H9 (cell line): ENCODE results near the gene PLAC8. TPM values are rescaled to one million over a fixed set of nuclear protein-coding genes. Genes with fewer than 3 reads are reported as not detected.

Source experiments
- DNase-seq: peaks from one replicate; pipeline ENCODE4 v3.0.0-alpha.2; 2017
- H2AFZ ChIP-seq: one replicate; pipeline ENCODE4 v1.6.1; 2013; ENCODE audit warnings: mild to moderate bottlenecking, low read length, control low read depth, moderate library complexity
- H2AK5ac ChIP-seq: 2 replicates; pipeline ENCODE4 v1.6.1; 2013; ENCODE audit warnings: low read length, control low read depth, mixed read lengths; ENCODE audit not compliant: insufficient read length
- H2BK120ac ChIP-seq: one replicate; pipeline ENCODE4 v1.6.1; 2013; ENCODE audit warnings: low read depth, mild to moderate bottlenecking, low read length, control low read depth, inconsistent platforms; ENCODE audit not compliant: poor library complexity, severe bottlenecking
- H2BK12ac ChIP-seq: 2 replicates; pipeline ENCODE4 v1.6.1; 2013; ENCODE audit warnings: low read length, control low read depth, mixed read lengths, low read depth; ENCODE audit not compliant: insufficient read length
- H2BK15ac ChIP-seq: 2 replicates; pipeline ENCODE4 v1.6.1; 2013; ENCODE audit warnings: low read depth, low read length, control low read depth
- H2BK20ac ChIP-seq: one replicate; pipeline ENCODE4 v1.6.1; 2013; ENCODE audit warnings: low read depth, mild to moderate bottlenecking, low read length, control low read depth, inconsistent platforms; ENCODE audit not compliant: poor library complexity, severe bottlenecking
- H2BK5ac ChIP-seq: 2 replicates; pipeline ENCODE4 v1.6.1; 2013; ENCODE audit warnings: low read length, control low read depth, mixed read lengths; ENCODE audit not compliant: insufficient read length
- H3K14ac ChIP-seq: 2 replicates; pipeline ENCODE4 v1.6.1; 2013; ENCODE audit warnings: low read length, control low read depth; ENCODE audit not compliant: insufficient read depth
- H3K18ac ChIP-seq: 2 replicates; pipeline ENCODE4 v1.6.1; 2013; ENCODE audit warnings: low read depth, mild to moderate bottlenecking, mixed read lengths, low read length, control low read depth; ENCODE audit not compliant: insufficient read length
- H3K23ac ChIP-seq: 2 replicates; pipeline ENCODE4 v1.6.1; 2013; ENCODE audit warnings: low read length, control low read depth, mixed read lengths, low read depth; ENCODE audit not compliant: insufficient read length
- H3K23me2 ChIP-seq: 2 replicates; pipeline ENCODE4 v1.6.1; 2013; ENCODE audit warnings: low read depth, mild to moderate bottlenecking, mixed read lengths, low read length, control low read depth; ENCODE audit not compliant: insufficient read length, poor library complexity, severe bottlenecking
- H3K27ac ChIP-seq: 2 replicates; pipeline ENCODE4 v1.5.1; 2013; ENCODE audit warnings: low read length, control low read depth, mixed read lengths, low read depth; ENCODE audit not compliant: insufficient read length
- H3K27me3 ChIP-seq: 2 replicates; pipeline ENCODE4 v1.6.1; 2013; ENCODE audit warnings: low read length, control low read depth, inconsistent platforms; ENCODE audit not compliant: insufficient read depth
- H3K4ac ChIP-seq: 2 replicates; pipeline ENCODE4 v1.6.1; 2013; ENCODE audit warnings: low read depth, mild to moderate bottlenecking, control low read depth, inconsistent platforms, low read length, moderate library complexity
- H3K4me1 ChIP-seq: 2 replicates; pipeline ENCODE4 v1.6.1; 2013; ENCODE audit warnings: low read length, control low read depth, inconsistent platforms; ENCODE audit not compliant: insufficient read depth
- H3K4me2 ChIP-seq: 2 replicates; pipeline ENCODE4 v1.6.1; 2013; ENCODE audit warnings: low read length, control low read depth, mixed read lengths; ENCODE audit not compliant: insufficient read length, insufficient read depth
- H3K56ac ChIP-seq: 2 replicates; pipeline ENCODE4 v1.6.1; 2013; ENCODE audit warnings: low read depth, mild to moderate bottlenecking, mixed read lengths, low read length, control low read depth; ENCODE audit not compliant: insufficient read length
- H3K79me1 ChIP-seq: 2 replicates; pipeline ENCODE4 v1.6.1; 2013; ENCODE audit warnings: low read depth, mild to moderate bottlenecking, moderate library complexity, low read length, control low read depth, inconsistent platforms; ENCODE audit not compliant: insufficient read depth, poor library complexity, severe bottlenecking
- H3K79me2 ChIP-seq: 2 replicates; pipeline ENCODE4 v1.6.1; 2013; ENCODE audit warnings: low read length, control low read depth, inconsistent platforms; ENCODE audit not compliant: insufficient read depth
- H3K9ac ChIP-seq: 2 replicates; pipeline ENCODE4 v1.6.1; 2013; ENCODE audit warnings: low read length, control low read depth, mixed read lengths; ENCODE audit not compliant: insufficient read length; ENCODE audit errors: extremely low read depth
- H3K9me3 ChIP-seq: one replicate; pipeline ENCODE4 v1.6.1; 2013; ENCODE audit warnings: low read depth, low read length, inconsistent platforms; ENCODE audit not compliant: control insufficient read depth
- H3T11ph ChIP-seq: one replicate; pipeline ENCODE4 v1.6.1; 2013; ENCODE audit warnings: mild to moderate bottlenecking, low read length, control low read depth, inconsistent platforms
- H4K20me1 ChIP-seq: one replicate; pipeline ENCODE4 v1.6.1; 2013; ENCODE audit not compliant: control insufficient read depth, insufficient read length, insufficient read depth
- H4K5ac ChIP-seq: 2 replicates; pipeline ENCODE4 v1.6.1; 2013; ENCODE audit warnings: low read depth, mild to moderate bottlenecking, mixed read lengths, low read length, control low read depth; ENCODE audit not compliant: insufficient read length
- H4K8ac ChIP-seq: replicated peaks from 2 replicates; pipeline ENCODE4 v1.6.1; 2013; ENCODE audit warnings: low read length, control low read depth, mixed read lengths, low read depth; ENCODE audit not compliant: insufficient read length
- H4K91ac ChIP-seq: 2 replicates; pipeline ENCODE4 v1.6.1; 2013; ENCODE audit warnings: low read depth, mild to moderate bottlenecking, moderate library complexity, mixed read lengths, low read length, control low read depth; ENCODE audit not compliant: insufficient read length
- H3K27ac Mint-ChIP-seq, 3 experiments: 2 replicates in 2 of 3; 3 replicates in 1 of 3; pipeline ENCODE4 v1.8.0; 2020 to 2021; ENCODE audit warnings: mixed read lengths in 3 of 3, mild to moderate bottlenecking in 1 of 3, moderate library complexity in 1 of 3
- H3K27me3 Mint-ChIP-seq: 2 replicates; pipeline ENCODE4 v1.8.0; 2021; ENCODE audit warnings: low read depth, mild to moderate bottlenecking, moderate library complexity, mixed read lengths
- H3K36me3 Mint-ChIP-seq, 3 experiments: 2 replicates in 2 of 3; 3 replicates in 1 of 3; pipeline ENCODE4 v1.8.0; 2020 to 2021; ENCODE audit warnings: low read depth in 3 of 3, mixed read lengths in 3 of 3; ENCODE audit not compliant: insufficient read depth in 1 of 3
- H3K4me1 Mint-ChIP-seq, 2 experiments: 2 replicates each; pipeline ENCODE4 v1.8.0; 2020; ENCODE audit warnings: mixed read lengths in 2 of 2
- H3K4me3 Mint-ChIP-seq, 2 experiments: 2 replicates in 1 of 2; 3 replicates in 1 of 2; pipeline ENCODE4 v1.8.0; 2020 to 2021; ENCODE audit warnings: mild to moderate bottlenecking in 2 of 2, mixed read lengths in 2 of 2, moderate library complexity in 1 of 2
- H3K9me3 Mint-ChIP-seq, 2 experiments: 2 replicates in 1 of 2; 3 replicates in 1 of 2; pipeline ENCODE4 v1.8.0; 2020; ENCODE audit warnings: mild to moderate bottlenecking in 2 of 2, mixed read lengths in 2 of 2, moderate library complexity in 1 of 2
- CTCF ChIP-seq: fragments of 200-600 bp; sonication (generic); conservative IDR thresholded peaks from 3 replicates; pipeline ENCODE4 v1.8.0; 2021; ENCODE audit warnings: antibody characterized with exemption, mild to moderate bottlenecking
- WGBS: extraction: QIAGEN DNeasy Blood & Tissue Kit; methylation state at CpG from one replicate; pipeline ENCODE4 v1.1.7; 2013; ENCODE audit warnings: missing lambda C conversion rate, low lambda C conversion rate, mixed read lengths; ENCODE audit not compliant: insufficient read length; ENCODE audit errors: extremely low coverage; 5-methylcytosine and 5-hydroxymethylcytosine counted together
- total RNA-seq: library from RNA; stranded (reverse); gene quantifications from 2 replicates; pipeline ENCODE4 v1.2.1, GENCODE V29; 2021

The PLAC8 gene
- total RNA-seq, 1 experiment from 2014 or later, result 1.6 TPM

- TF ChIP-seq CTCF, result peak; percentile 33; the same call in 2 of the 3 replicates
- no peak overlapping the region for H3K4me3 Mint-ChIP-seq
- DNase-seq, result no peak
Measured at GRCh38 chr4:83040269-83040668, 74.3 kb downstream of the PLAC8 start.

More at GRCh38 chr4:83040269-83040668, 74.3 kb downstream of the PLAC8 start:
- Mint-ChIP-seq H3K27ac (peak overlapping the region in 1 of 3 experiments; percentile 10; a peak in 1 of 7 replicates), H3K9me3 (no peaks in the 10 kb centered on the region), H3K4me1 (peaks cover 7 to 8% of the 10 kb centered on the region in 2 experiments), H3K36me3 (peaks cover 0 to 3% (median 0%) of the 10 kb centered on the region in 3 experiments; a peak in 4 of 7 replicates), H3K27me3 (no peaks in the 10 kb centered on the region)
- H2BK5ac ChIP-seq, result no peak overlapping the region
- H3K27me3 ChIP-seq, result no peaks in the 10 kb centered on the region
- no peak overlapping the region for H2BK15ac ChIP-seq
- peaks cover 6% of the 10 kb centered on the region for H3K23me2 ChIP-seq
- no peak overlapping the region for H3K14ac ChIP-seq
- no peak overlapping the region for H3K9ac ChIP-seq
- H4K8ac ChIP-seq, result no peak overlapping the region
- no peak overlapping the region for H2BK120ac ChIP-seq
- H2AK5ac ChIP-seq, result no peak overlapping the region
- WGBS, result no CpG with 5 or more reads among the region's 3 CpGs
- no peak overlapping the region for H3K23ac ChIP-seq
- H3K4ac ChIP-seq, result no peak overlapping the region
- H3K56ac ChIP-seq, result no peak overlapping the region
- H3K4me1 ChIP-seq, result no peaks in the 10 kb centered on the region; the same call in 1 of the 2 replicates
- H3K27ac ChIP-seq, result no peak overlapping the region
- H3T11ph ChIP-seq, result no peak overlapping the region
- no peak overlapping the region for H4K5ac ChIP-seq
- no peaks in the 10 kb centered on the region for H3K9me3 ChIP-seq
- H3K18ac ChIP-seq, result no peak overlapping the region
- peaks cover 5% of the 10 kb centered on the region; the same call in 1 of the 2 replicates for H3K79me2 ChIP-seq
- no peak overlapping the region for H3K4me2 ChIP-seq
- H2BK20ac ChIP-seq, result no peak overlapping the region
- no peak overlapping the region for H2AFZ ChIP-seq
- no peak overlapping the region for H2BK12ac ChIP-seq
- peaks cover 3% of the 10 kb centered on the region for H3K79me1 ChIP-seq
- H4K91ac ChIP-seq, result no peak overlapping the region
- no peaks in the 10 kb centered on the region for H4K20me1 ChIP-seq

Other genes starting within 250 kb of the PLAC8 start
- gene SEC31A, start 223.6 kb downstream of the PLAC8 start, total RNA-seq, result 128 and 141 TPM in 2 replicates
- gene THAP9, start 214.0 kb downstream of the PLAC8 start, total RNA-seq, result 14.6 and 14.8 TPM in 2 replicates
- 16.3 and 16.9 TPM in 2 replicates for gene LIN54, start 103.9 kb downstream of the PLAC8 start, total RNA-seq
- 39.3 and 39.9 TPM in 2 replicates for gene COPS4, start 79.5 kb downstream of the PLAC8 start, total RNA-seq
- gene COQ2, start 170.1 kb upstream of the PLAC8 start, total RNA-seq, result 19.8 and 19.9 TPM in 2 replicates
- gene HPSE, start 220.1 kb upstream of the PLAC8 start, total RNA-seq, result 1.5 and 2.0 TPM in 2 replicates